Measurements from ENCODE around the gene FFAR4. TPM values are rescaled to one million over a fixed set of nuclear protein-coding genes. Genes with fewer than 3 reads are reported as not detected.
"Not testable (repeated sequence)": the region's sequence is repeated elsewhere in the genome, so short reads cannot be mapped to it uniquely, and the experiment has no call there.

FFAR4 gene
- total RNA-seq: not detected in 2 replicates

DNA sequence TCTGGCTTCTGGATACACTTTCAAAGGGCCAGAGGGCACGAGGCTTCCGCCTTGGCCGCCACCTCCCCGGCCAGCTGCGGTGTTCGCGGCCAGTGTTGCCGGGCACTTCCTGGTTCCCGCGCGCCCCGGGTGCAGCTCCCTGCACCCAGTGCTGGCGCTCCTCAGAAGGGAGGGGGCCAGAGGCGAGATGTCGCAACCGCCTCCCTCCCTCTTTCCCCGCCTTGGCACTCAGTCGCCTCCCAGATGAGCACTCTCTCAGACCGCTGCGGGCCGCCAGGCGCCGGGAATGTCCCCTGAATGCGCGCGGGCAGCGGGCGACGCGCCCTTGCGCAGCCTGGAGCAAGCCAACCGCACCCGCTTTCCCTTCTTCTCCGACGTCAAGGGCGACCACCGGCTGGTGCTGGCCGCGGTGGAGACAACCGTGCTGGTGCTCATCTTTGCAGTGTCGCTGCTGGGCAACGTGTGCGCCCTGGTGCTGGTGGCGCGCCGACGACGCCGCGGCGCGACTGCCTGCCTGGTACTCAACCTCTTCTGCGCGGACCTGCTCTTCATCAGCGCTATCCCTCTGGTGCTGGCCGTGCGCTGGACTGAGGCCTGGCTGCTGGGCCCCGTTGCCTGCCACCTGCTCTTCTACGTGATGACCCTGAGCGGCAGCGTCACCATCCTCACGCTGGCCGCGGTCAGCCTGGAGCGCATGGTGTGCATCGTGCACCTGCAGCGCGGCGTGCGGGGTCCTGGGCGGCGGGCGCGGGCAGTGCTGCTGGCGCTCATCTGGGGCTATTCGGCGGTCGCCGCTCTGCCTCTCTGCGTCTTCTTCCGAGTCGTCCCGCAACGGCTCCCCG is at the start of gene FFAR4:
Gene FFAR4 (plus strand): TSS at position 231 of the 842 bp plus-strand sequence. CDS start 56 bp downstream, at position 287.
- no peak for DNase-seq (ENCODE audit: low read depth)

DNA sequence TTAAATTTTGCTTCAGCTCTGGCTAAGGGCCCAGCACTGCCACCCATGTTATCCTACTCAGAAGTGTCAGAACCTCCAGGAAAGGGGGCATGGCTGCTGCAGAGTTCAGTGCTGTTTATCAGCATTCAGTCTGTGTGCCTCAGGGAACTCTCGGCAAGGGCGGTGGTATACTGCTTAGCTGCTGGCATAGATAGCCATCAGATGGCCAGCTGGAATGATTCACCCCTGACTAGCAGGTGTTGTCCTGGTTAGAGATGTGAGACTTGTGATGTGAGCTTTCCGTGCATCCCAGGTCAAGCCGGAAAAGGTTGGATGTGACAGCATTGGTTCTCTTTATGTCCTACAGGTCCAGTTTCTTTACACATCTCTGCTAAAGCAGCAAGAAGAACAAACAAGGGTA is 47.9 kb upstream of the FFAR4 start:
- no peak for DNase-seq (ENCODE audit: low read depth)

DNA sequence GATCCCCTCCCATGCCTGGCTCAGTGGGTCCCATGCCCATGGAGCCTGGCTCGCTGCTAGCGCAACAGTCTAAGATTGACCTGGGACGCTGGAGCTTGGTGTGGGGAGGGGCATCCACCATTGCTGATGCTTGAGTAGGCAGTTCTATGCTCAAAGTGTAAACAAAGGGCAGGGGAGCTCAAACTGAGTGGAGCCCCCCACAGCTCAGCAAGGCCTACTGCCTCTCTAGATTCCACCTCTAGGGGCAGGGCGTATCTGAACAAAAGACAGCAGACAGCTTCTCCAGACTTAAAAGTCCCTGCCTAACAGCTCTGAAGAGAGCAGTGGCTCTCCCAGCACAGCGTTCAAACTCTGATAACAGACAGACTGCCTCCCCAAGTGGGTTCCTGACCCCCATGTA is 31.2 kb upstream of the FFAR4 start:
- no peak for DNase-seq (ENCODE audit: low read depth)

DNA sequence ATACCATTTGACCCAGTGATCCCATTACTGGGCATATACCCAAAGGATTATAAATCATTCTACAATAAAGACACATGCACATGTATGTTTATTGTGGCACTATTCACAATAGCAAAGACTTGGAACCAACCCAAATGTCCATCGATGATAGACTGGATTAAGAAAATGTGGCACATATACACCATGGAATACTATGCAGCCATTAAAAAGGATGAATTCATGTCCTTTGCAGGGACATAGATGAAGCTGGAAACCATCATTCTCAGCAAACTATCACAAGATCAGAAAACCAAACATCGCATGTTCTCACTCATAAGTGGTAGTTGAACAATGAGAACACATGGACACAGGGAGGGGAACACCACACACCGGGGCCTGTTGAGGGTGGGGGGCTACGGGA is 25.6 kb upstream of the FFAR4 start:
- DNase-seq (ENCODE audit: low read depth): not testable (repeated sequence)

DNA sequence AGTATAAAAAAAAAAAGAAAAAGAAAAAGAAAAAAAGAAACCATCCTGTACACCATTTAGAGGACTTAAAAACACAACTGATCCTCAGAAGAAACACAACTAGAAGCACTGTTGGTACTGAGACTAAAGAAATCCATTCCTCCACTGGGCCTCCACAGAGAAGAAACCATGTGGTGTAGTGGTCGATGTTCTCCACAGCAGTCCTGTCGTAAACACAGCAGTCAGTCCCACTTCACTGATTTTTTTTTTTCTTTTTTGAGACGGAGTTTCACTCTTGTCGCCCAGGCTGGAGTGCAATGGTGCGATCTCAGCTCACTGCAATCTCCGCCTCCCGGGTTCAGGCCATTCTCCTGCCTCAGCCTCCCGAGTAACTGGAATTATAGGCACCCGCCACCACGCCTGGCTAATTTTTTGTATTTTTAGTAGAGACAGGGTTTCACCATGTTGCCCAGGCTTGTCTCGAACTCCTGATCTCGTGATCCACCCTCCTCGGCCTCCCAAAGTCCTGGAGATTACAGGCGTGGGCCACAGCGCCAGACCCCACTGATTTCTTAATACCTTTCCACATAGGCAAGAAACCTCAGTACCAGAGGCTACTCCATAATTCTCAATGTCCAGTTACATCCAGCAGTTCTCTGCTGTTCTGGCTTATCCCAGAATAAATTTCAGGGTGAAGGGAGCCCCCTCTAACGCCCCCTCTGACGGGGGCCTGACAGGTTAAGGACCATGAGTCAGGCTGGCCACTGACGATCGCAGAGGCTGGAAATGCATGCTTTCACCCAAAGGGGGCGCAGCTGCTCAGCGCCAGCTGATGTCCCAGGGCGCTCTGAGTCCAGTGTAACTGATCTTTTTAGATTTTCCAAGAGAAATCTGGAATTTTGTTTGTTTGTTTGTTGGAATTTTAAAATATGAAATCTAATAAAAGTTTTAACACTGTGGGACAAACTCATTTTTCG is 24.8 kb upstream of the FFAR4 start:
- DNase-seq (ENCODE audit: low read depth): peak; percentile 29

DNA sequence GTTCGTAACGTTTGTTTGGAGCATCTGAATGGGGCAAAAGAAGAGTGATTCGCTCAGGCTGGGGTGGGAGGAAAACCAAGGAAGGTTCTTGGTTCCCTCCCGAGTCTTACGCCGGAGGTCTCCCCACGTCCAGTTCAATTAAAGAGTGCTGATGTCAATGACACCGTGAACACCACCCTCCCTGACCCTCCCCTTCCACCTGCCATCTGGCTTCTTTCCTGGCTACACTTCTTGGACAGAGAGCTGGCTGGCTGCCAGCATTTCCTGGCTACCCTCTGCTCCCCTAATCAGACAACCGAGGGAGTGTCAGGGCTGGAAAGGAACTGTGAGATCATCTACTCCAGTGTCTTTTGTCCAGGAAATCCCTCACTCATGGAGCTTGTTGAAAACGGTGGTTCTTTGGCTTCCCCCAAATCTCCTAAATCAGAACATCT is 24.1 kb upstream of the FFAR4 start:
- peak; percentile 10 for DNase-seq (ENCODE audit: low read depth)

DNA sequence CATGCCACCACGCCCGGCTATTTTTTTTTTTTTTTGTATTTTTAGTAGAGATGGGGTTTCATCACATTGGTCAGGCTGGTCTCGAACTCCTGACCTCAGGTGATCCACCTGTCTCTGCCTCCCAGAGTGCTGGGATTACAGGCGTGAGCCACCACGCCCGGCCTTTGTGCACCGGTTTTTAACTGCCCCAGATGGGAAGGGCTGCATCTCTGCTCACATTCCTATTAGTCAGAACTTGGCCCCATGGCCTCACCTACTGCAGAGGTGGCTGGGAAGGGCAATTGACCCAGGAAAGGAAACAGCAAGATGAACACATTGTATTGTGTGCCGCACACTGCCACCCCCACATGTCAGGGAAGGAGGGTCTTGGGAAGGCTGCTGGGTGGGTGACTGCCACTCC is 19.5 kb upstream of the FFAR4 start:
- DNase-seq (ENCODE audit: low read depth): not testable (repeated sequence)

DNA sequence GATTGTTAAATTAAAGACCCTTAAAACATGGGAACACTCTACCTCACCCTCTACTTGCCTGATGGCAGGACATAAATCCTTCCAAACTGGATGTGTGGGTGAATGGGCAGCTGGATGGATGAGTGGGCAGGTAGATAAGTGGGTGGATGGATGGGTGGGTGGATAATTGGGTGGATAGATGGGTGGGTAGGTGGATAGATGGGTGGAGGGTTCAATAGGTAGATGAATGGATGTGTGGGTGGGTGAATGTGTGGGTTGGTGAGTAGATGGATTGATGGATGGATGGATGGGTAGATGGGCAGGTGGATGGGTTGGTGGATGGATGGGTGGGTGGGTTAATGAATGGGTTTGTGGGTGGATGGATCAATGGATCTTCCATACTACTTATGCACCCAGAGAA is 18.9 kb upstream of the FFAR4 start:
- DNase-seq (ENCODE audit: low read depth): no peak

DNA sequence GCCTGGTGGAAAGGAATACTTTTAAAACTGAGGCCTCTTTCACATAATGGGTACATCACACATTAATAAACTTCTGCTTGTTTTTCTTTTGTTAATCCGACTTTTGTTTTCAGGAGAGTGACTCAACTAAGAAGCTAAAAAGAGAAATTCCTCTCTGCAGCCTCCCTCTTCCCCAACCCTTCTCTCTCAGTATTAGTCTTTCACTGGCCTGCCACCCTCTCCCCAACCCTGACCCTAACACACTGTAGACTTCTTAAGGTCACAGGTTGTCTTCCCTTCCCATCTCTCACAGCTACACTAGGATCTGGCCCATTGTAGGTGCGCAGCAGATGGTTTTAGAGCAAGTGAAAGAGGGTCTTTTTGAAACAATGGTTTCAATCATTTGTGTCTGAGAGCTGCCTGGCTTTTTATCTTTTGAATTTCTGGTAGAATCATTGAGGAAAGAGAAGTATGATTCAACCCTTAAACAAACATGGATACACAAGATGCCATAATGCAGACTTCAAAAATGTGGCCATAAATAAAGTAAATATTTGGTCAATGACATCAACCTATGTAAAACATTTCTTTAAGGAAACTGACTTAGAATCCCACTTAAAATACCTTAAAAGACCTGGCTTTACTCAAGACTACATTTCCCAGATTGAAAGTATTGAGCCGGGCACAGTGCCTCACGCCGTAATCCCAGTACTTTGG is 17.9 kb upstream of the FFAR4 start:
- peak; percentile 12 for DNase-seq (ENCODE audit: low read depth)

DNA sequence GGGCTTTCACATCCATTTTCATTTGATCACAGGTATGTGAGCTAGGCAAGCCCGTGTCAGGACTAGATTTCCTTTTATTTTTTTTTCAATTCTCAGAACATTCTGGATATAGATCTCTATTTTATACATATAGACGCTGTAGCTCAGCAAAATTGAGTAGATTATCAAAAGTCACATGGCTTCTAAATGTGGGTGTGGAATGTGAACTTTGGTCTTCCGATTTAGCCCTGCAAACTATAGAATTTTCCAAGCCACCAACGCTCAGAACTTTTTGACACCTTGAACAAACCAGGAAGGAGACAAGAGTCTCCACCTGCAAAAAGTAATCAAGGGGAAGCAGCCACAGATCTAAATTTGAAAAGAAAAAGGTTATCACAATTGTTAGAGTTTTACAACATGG is 15.9 kb upstream of the FFAR4 start:
- no peak for DNase-seq (ENCODE audit: low read depth)

DNA sequence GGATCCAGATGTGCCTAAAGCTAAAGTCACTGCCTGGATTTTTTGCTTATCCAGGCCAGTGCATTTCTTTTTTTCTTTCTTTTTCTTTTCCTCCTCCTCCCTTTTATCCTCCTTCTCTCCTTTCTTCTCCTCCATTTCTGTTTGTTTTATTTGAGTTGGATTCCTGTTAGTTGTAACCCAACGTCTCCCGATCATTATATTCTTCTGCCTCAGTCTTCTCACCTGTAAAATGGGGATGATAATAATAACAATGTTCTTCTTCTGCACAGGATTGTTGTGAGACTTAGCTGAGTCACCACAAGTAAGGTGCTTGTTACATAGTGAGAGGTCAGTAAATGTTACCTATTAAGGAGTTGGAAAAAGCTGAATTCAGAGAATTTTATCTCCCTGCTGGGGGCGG is 13.7 kb upstream of the FFAR4 start:
- no peak for DNase-seq (ENCODE audit: low read depth)

DNA sequence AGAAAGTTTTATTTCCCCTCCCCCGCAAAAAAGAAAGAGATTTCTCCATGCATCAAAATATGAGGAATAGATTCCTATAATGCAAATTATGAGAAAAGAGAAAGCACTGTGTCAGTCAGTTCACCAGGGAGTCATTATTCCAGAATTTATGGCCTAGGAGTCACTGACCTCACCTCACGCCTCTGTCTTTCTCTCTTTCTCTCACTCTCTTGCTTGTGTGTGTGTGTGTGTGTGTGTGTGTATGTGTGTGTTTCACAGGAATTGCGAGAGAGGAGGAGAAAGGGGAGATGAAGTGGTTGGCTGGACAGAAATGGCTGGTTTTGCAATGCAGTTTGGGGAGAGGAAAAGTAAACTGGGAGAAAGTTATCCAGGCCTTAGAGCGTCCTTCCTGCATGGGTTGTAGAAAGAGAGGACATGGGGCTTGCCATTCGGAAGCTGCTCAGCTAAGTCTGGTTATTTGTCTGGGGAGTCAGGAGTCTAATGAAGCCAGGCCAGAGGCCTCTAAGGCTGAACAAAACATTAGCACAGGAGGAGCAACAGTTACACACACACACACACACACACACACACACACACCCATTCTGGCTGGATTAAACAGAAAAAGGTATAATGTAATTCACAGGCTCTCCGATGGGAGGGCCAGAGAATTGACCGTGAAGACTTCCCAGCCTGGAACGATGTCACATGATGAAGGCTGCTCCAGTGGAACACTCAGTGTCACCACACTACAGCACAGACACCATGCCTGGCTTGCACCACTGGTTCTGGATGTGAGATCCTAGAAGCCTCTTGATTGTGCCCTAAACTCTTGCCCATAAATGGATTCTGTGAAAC is 12.8 kb upstream of the FFAR4 start:
- DNase-seq (ENCODE audit: low read depth): no peak

DNA sequence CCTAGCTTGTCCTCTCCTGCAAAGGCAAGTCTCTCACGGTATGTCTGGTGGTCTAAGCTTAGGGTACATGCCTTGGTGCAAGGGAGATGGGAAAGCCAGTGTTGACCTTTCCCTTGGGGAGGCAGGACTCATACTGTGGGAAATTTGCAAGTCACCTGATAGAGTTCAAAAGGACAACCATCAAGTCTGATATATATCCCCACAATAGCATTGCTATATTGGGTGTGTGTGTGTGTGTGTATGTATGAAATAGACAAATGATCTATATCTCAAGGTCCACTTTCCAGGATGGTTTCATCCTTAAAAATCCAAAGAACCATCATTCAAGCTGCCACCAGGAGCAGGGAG is 12.2 kb upstream of the FFAR4 start:
- DNase-seq (ENCODE audit: low read depth): no peak

DNA sequence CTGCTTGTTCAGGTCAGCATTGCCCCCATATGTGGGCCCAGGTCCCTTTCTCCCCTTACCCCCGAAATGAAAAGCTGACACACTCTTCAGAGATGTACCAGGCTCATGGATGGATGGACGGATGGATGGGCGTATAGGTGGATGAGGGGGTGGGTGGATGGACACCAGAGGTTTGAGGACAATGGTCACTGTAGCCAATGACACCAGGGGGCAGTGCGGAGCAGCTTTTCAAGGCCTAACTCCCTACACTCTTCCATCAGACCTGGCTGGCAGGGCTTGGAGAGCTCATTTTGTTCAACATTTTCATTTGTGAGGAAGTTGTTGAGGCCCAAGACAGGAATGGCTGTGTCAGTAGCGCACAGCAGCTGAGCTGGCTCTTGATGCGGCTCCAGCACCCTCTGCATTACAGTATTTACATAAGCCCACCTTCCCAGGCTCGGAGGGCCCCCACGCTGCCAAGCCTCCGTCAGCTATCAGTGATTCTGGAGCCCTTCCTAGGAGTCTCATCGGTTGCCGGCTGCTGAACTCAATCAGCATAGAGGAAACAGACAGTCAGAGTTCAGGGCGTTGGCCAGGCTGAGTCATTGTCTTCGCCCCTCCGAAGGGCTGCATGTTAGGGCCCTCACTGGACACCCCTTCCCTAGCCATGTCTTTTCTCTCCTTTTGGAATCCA is 11.6 kb upstream of the FFAR4 start:
- peak; percentile 31 for DNase-seq (ENCODE audit: low read depth)

DNA sequence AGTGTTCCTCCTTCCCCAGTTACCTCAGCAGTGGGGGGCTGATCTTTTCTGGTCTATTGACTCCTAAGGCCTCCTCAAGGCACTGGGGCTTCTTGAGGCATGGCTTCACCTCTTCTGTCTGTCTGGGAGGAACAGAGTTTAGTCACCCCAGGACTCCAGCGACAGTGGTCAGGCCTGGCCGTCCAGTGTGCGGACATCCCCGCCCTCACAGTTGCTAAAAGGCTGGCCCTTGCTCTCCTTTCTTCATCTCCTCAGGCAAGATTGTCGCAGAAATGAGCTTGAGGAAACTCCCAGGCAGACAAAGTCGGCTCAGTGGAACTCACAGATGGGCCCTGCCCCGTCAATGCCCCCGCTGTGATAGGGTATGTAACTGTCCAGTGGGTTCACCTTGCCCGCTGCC is 7.0 kb upstream of the FFAR4 start:
- DNase-seq (ENCODE audit: low read depth): no peak

DNA sequence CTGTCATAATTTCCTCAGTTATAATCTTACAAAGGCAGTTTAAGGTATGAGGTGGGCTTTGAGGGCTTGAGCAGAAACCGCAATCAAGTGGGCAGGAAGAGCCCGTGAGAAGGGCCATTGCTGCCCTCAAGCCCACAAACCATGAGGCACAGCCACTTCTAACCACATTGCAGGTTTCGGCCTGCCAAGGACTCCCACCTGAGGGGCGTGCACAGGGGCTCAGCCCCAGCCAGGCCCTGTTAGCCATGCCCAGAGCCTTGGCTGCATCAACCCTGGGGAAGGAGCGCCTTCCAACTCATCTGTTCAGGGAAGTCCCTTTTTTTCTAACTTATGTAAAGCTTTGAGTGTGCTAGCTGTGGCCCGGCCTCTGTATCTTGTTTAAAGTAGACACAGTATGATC is 5.9 kb upstream of the FFAR4 start:
- no peak for DNase-seq (ENCODE audit: low read depth)

DNA sequence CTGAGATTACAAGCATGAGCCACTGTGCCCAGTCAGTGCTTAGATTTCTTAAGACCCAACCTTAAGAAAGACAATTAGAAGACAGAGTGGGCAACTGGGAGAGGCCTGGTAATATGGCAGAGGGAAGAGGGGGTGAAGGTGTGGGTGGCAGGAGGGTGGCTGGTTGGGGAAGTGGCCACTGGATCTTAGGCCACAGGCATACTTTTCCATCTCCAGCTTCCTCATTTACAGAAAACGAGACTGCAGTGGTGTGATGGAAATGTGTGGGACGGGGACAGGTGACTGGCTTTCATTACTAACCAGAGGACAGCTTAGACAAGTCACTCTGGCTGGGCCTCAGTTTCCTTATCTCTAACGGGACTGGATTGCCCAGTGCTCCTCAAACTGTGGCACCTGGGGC is 1.0 kb upstream of the FFAR4 start:
- no peak for DNase-seq (ENCODE audit: low read depth)

DNA sequence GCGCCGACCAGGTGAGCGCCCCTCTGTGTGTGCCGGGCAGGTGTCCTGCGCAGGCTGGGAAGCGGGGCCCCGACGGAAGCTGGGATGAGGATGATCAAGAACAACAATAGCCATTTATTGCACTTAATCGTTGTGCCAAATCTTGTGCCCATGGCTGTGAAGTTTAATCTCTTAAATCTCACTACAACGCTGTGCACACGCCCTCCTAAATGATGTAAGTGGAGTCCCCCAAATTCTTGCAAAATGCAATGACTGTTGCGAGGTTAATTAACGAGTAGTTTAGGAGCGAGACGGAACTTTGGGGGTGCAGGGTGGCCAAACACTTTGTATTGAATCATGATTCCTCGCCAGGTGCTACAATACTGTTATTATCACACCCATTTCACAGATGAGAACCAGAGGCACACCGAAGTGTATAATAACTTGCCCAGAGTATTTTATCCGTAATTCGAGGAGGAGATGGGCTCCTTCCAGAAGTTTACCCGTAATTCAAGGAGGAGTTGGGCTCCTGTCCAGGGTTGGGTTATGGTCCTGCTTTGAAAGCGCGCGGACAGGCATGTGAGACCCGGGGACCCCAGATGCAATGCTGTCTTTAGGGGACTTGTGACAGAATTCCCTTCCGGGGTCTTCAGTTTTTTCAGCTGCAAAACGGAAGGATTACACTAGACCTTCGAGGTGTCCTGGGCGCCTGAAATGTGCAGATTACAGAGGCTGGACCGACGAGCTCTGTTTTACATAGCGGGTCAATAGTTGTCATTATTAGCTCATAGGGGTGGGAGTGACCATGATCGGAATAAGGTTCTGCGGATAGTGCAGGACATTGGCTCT is 1.0 kb downstream of the FFAR4 start:
- no peak for DNase-seq (ENCODE audit: low read depth)

DNA sequence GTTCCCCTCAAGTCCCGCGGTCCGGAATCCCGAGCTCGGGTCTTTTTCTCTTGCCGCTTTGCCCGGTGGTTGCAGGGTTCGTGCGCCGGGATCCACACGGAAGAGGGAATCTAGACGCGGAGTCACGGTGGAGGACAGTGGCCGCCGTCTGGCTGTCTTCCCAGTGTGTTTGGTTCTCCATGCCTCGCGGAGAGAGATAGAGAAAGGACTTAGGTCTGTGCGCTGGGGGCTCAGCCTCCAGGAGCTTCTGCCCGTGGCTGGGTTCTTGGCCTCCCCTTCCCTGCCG is 1.6 kb downstream of the FFAR4 start:
- no peak for DNase-seq (ENCODE audit: low read depth)

DNA sequence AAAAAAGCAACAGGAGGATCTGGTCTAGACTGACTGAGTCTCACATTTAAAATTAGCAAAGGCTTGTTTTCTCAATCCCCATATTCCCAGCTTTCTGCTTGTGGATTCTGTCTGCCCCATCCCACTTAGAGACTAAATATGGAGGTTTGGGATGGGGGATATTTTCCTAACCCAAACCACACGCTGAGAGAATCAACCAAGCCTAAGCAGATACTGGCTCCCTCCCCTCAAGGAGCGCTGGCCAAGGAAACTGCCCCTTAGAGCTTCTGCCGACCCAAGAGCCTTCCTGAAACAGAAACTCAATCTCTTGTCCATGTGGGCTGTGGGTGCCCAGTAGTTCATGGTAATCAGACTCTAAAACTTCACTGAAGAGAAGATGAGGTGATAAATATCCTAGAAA is 3.9 kb downstream of the FFAR4 start:
- DNase-seq (ENCODE audit: low read depth): no peak

All from renal cortical epithelial cell (primary cell).